HG02938 (cell line): Measurements from ENCODE around the gene GAB3.
"Not testable (repeated sequence)": the region's sequence is repeated elsewhere in the genome, so short reads cannot be mapped to it uniquely, and the experiment has no call there.

Source experiments
- ATAC-seq: cut with Tn5 transposase; IDR thresholded peaks from one replicate; pipeline ENCODE4 v1.9.1; 2021; ENCODE audit warnings: mild to moderate bottlenecking, moderate library complexity; ENCODE audit not compliant: unreplicated experiment

The GAB3 gene

GRCh38 chrX:154660541-154660940 is 90.3 kb downstream of the GAB3 start:
- no peak for ATAC-seq

DNA sequence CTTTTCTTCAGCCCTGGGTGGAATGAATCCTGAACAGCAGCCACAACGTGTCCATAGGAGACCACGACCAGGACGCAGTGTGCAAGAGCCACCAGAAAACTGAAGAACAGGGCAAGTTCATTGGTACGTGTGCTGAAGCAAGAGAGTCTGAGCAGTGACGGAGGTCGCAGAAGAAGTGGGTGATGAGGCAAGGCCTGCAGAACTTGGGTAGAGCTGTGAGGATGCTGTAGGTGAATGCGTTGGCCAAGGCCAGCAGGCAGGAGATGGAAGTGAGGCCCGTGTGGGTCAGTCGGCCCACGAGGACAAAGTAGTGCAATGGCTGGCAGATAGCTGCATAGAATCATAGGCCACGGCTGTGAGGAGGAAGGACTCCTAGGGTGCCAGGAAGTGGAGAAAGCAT is 91.9 kb downstream of the GAB3 start:
- ATAC-seq = no peak

DNA sequence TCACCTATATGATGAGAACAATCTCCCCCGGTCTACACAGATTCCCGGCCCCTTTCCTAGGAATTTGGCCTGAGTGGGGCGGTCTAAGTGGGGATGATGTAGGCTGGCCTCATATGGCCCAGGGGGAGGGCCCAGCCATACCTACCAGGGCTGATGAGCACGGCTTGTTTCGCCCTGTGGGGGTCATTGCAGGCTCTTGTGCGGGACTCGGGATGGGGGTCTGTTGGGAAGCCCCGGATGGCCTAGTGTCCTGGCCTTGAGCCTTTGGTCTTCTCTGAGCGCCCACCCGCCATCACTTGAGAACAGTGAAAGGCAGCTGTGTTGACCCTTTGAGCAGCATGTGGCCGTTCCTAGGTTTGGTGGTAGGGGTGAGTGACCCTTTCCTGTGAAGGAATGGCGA is 92.7 kb downstream of the GAB3 start:
- no peak for ATAC-seq

- no peak for ATAC-seq
These were observed 93.6 kb downstream of the GAB3 start for GRCh38 chrX:154657226-154657805.

- ATAC-seq = no peak
These were observed 95.1 kb downstream of the GAB3 start for GRCh38 chrX:154655786-154656185.

GRCh38 chrX:154655346-154655745 is 95.5 kb downstream of the GAB3 start:
- no peak for ATAC-seq

GRCh38 chrX:154654925-154655324 is 96.0 kb downstream of the GAB3 start:
- ATAC-seq = no peak

DNA sequence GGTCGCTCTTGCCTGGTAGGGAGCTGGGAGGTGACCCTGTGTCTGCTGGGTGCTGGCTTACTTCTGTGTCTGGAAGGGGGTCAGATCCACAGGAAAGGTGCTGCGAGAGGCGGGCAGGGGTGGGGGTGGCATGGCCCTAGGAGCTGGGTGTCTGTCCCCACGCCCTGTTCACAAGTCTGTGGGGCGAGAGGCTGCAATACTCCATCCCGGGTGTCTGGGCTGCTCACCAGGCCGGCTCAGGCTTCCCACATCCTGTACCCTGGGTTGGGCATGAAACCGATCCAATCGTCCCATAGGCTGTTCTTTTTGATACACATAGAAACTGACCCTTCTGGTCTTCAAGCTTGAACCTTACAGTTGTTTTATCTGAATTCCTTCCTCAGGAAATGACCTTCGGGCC is 96.5 kb downstream of the GAB3 start:
- ATAC-seq = no peak

DNA sequence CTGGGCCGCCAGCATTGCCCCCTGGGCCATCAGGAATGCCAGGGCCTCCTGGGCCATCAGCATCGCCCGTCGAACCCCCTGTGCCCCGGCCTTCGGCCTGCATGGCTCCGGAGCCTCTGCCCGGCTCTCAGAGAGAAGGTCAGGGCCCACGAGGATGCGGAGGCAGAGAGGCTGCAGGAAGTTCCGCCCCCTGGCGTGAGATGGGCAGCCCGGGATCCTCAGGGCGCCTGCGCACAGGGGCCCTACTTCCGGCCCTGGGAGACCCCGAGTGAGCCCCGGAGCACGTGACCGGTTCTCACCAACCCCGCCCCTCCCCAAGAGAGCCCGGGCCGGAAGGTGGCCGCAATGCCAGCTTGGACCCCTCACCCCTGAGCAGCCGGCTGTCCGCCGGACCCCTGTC is 97.5 kb downstream of the GAB3 start, which contains the start of gene CTAG2:
TSS of gene CTAG2 (minus strand) at position 167 of the 400 bp plus-strand sequence. CDS start at position 103, 64 bp downstream.
- not testable (repeated sequence) for ATAC-seq

- ATAC-seq = no peak
These were observed 97.9 kb downstream of the GAB3 start for GRCh38 chrX:154653048-154653401.

DNA sequence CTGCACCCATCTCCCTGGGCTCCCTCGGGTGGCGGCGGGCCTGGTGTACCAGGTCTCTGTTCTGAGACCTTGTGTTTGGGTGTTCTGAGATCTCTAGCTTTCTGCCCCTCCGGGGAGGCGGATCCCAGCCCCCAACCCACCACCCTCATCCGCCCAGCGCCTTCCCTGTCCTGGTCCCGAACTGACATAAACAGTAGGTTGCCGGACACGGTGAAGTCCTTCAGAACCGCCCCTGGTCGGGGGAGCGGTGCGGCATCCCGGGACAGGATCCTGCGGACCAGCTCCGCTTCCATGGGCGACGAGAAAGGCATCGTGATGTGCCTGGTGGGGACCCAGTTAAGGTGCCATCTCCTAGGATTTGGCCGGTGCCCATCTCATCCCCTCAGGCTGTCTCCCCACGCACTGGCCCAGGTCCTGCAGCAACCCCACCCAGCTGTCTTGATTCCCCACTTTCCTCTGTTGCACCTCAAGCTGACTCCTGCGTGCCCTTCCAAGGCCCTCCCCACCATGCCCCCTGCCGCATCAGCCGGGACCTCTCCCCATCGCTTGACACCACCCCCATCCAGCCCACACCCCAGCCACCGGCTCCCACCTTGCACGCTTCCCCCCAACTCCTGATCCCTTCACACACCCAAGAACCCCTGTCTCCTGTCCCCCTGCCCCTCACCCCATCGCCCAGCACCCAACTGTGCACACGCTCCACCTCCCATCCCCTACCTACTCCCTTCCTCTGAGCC is 98.4 kb downstream of the GAB3 start:
- no peak for ATAC-seq

GRCh38 chrX:154650221-154650510 is 100.7 kb downstream of the GAB3 start:
- no peak for ATAC-seq

- ATAC-seq = no peak
These were observed 101.2 kb downstream of the GAB3 start for GRCh38 chrX:154649503-154650220.

- no peak for ATAC-seq
These were observed 101.9 kb downstream of the GAB3 start for GRCh38 chrX:154648931-154649330.

DNA sequence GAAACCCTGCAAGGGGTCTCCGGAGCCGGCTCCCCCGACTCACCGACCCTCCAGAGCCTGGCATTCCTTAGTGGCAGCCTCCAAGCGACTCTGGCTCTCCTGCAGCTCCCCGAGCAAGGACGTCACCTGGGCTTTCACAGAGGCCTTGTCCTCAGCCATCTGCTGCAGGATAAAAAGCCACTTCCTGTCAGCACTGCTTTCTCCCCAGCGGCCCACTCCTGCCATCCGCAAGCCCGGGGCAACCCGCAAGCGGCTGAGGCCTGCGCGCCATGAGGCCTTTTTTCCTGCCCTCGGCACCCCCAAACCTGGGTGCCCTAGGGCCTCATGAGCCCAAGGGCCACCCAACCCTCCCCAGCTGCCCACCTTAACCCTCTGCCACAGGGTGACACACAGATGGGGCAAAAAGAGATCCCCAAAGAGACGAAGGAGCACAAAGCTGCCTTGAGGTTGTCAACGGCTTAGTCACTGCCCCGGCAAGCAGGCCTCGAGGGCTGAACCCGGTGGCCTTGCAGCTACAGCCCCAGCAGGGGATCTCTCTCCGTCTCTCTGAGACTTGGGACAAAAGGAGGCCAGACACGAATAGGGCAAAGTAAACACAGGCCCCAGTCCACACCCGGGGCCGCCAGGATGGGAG is 105.0 kb downstream of the GAB3 start:
- ATAC-seq = not testable (repeated sequence)

GRCh38 chrX:154643708-154644107 is 107.2 kb downstream of the GAB3 start:
- ATAC-seq = not testable (repeated sequence)

- ATAC-seq = not testable (repeated sequence)
These were observed 109.1 kb downstream of the GAB3 start for GRCh38 chrX:154641740-154642139.

DNA sequence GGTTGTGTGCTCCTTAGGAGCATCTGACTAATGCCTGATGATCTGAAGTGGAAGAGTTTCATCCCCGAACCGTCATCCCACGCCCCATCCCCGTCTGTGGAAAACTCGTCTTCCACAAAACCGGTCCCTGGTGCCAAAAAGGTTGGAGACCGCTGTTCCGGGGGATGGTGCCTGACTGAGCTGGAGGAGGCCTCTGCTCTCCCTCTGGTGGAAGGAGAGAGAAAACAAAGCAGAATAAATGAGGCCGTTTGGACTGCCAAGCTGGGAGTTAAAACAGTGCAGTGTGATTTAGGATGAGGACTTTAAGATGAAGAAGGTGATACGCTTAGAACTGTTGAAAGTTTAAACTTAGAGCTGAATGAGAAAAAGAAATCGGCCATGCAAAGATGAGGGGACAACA is 117.2 kb downstream of the GAB3 start:
- not testable (repeated sequence) for ATAC-seq

- not testable (repeated sequence) for ATAC-seq
These were observed 119.9 kb downstream of the GAB3 start for GRCh38 chrX:154630949-154631348.

DNA sequence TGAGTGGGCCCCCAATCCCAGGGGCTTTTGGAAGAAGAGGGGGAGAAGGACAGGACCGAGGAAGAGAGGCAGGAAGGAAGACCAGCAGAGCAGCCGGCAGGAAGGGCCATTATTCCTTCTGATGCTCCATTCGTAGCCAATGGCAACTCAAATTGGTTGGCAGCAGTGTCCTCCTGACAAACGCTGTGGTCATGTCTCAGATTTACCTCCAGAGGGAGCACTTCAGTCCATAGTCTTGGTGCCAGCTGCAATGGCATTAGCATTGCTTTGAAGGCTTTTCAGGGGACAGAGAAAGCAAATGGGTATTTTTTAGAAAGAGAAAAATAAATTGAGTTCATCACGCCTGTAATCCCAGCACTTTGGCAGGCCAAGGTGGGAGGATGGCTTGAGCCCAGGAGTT is 121.9 kb downstream of the GAB3 start:
- not testable (repeated sequence) for ATAC-seq
